ENCODE measurements around the gene EFCAB6.

The EFCAB6 gene

GRCh38 chr22:43848366-43849171 is 36.5 kb upstream of the EFCAB6 start:
- DNase-seq (ENCODE audit: low spot score), result no peak

DNA sequence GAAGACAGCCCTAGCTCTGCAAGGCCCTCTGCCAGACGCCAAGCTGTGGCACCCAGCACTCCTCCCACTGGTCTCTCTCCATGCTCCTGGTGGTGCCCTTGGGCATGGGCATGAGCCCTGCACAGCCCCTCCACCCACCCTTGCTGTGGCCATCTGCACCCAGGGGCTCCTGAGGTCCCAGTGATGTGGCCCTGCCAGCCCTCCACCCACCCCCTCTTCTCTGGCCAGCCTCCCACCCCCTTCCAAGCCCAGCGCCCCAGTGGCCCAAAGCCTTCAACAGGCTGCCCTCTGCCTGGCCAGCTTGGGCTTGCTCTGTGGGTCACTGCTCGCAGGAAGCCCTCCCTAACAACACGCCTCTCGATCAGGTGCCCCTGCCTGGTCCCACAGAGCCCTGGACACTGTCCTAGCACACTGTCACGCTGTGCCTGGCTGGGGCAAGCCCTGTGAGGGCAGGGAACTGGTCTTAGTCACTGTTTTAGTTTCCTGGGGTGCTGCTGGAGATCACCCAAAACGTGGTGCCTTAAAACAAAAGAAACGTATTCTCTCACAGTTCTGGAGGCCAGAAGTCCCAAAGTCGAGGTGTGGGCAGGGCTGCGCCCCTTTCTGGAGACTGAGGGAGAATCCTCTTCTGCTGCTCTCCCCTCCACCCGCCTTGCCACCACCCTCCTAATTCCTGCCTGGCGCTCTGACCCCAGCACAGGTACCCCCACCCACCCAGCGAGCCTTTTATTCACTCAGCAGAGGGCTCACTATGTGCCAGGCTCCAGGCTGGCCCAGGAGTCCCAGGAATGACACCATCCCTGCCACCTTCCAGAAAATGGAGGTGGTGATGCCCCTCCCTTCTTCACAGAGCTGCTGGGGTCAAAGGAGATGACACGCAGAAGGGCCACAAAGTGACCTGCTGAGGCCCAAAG is 35.5 kb upstream of the EFCAB6 start:
- no peak for DNase-seq (ENCODE audit: low spot score)

DNA sequence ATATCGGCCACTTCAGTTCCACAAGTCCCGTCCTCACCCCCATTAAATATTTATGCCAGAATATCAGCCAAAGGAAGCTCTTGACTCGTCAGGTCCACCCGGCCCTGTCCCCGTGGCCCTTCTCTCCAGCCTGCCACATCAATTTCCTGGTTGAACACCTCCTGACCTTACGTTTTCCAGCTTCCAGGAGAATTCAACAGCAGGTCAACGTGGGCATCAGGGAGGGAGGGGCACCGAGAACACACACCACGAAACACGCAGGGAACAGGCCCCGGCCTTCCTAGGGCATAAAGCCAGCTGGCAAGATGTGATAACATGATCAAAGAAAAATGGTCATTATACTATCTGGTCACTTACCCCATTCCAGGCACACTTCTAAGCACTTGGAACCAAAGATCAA is 34.9 kb upstream of the EFCAB6 start:
- no peak for DNase-seq (ENCODE audit: low spot score)

DNA sequence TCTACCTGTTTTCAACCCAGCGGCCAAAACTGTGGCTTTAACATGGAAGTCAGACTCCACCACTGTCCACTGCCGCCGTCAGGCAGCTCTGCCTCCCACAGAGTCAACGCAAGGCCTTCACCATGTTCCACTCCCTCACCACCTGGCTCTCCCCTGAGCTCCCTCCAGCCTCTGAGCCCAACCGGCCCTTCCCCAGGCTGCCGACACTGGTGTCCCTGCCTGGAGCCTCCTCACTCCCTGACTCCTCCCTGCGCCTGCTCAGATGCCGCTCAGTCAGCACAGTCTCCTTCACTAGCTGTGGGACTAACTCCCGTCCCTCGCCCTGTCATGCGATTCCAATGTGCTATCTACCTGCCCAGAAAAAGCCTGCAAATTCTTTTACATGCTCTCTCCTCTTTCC is 33.9 kb upstream of the EFCAB6 start:
- no peak for DNase-seq (ENCODE audit: low spot score)

- no peak for DNase-seq (ENCODE audit: low spot score)
Measured at GRCh38 chr22:43844560-43845545, 32.7 kb upstream of the EFCAB6 start.

DNA sequence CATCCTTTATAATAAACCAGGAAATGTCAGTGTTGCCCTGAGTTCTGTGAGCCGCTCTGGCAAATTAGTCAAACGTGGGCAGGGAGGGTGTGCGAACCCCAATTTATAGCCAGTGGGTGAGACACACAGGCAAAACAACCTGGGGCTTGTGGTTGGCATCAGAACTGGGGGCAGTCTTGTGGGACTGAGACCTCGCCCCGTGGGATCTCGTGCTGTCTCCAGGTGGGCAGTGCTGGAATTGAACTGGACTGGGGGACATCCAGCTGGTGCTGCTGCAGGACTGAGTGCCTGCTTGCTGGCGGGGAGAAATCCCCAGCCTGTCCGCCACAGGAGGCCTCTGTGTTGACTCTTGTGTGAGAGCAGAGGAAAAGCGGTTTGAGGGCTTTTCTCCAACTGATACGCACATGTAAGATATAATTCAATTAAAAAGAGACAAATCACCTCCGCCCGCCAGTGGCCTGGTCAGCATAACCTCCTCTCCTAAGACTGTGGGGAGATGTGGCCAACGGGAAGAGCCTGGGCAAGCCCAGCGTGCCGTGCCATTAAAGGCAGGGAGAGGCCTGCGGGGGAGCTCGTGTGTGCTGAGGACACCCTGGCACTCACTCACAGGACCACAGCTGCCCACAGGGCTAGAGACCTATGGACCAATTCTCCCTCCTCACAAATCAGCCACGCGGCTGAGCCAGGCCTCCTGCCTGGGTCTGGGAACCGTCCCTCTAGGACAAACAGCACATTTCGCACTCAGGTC is 31.9 kb upstream of the EFCAB6 start:
- DNase-seq (ENCODE audit: low spot score), result no peak

DNA sequence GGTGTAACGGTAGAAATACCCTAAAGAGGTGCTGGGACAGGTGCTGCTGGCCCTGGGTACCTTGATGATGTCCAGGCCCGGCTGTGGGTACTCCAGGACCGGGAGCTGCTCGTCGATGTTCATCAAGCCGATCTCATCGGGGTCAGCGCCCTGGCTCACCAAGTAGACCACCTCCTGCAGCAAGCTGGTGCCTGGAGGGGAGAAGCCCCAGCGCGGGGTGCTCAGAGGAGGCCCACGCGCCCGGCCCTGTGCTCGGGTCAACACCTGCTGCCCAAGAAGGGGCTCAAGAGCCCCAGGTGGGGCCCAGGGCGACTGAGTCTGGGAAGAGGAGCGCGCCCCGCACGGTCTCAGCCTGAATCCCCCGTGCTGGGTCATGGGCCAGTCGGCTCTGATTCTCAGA is 29.6 kb upstream of the EFCAB6 start:
- DNase-seq (ENCODE audit: low spot score), result no peak

GRCh38 chr22:43840851-43841250 is 28.7 kb upstream of the EFCAB6 start:
- DNase-seq (ENCODE audit: low spot score), result no peak

GRCh38 chr22:43840431-43840830 is 28.3 kb upstream of the EFCAB6 start:
- no peak for DNase-seq (ENCODE audit: low spot score)

DNA sequence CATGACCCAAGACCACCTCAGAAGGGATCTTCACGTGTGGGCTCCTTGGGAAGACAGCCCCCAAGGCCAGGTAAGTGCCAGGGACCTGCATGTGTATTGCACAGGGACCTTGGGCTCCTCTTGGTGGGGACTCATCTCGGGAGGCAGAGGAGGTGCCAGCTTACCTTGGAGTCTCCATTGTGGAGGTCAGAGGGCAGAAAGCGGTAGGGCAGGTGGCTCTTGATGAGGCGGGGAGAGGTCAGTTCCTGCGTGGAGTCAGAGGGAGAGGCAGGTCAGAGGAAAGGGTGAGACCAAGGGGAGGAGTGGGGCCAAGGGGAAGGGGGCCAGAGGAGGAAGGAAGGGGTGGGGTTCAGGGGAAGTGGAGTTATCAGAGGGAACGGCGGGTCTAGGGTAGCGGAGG is 27.7 kb upstream of the EFCAB6 start:
- no peak for DNase-seq (ENCODE audit: low spot score)

- DNase-seq (ENCODE audit: low spot score), result no peak
Measured at GRCh38 chr22:43838571-43839307, 26.6 kb upstream of the EFCAB6 start.

DNA sequence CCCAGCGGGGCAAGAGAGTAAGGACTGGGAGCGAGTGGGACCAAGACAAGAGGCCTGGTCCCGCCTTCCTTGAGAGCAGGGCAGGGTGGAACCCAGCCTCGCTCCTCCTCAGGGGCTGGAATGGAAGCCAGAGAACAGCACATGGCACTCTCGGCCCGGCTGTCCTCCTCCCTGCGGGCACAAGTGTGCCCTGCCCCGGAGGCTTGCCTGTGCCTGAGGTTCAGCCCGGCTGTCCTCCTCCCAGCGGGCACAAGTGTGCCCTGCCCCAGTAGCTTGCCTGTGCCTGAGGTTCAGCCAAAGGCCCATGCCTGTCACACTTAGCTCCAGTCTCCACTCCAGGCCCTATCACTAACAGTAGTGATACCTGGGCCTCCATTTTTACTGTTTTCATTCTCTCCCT is 26.1 kb upstream of the EFCAB6 start:
- DNase-seq (ENCODE audit: low spot score), result no peak

DNA sequence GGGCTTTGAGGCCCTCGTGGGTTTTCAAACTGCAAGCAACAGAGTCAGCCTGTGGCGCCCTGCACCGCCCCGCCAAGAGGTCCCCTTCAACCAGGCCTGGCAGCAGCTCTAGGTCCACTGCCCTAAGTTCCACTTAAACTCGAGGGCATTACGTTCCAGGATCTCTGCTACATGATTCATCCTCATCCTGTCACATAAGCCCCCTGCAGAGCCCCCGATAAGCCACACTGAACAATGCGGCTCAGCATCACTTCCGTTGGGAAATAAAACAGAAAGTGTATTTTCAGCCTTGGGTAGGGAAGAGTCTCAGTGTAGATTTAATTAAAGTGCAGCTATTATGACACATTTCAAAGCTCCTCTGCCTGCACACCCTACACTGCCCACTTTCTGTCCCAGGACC is 25.6 kb upstream of the EFCAB6 start:
- DNase-seq (ENCODE audit: low spot score), result no peak

DNA sequence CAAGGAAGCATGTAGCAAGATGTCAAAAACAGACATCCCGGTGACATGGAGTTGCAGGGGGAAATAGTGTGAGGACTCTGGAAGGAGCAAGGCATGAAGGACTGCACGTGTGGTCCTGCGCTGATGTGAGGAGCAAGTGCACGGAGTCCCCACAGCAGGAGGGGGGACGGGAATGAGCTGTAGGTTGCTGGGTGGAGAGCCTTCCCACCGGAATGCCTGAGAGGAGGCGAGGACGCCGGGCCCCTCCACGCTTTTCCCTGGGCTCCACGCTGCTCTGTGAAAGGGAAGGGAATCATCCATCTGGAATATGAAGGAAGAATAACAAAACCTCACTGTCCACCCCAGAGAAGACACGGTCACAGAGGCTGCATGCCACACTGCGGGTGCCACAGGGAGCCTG is 23.6 kb upstream of the EFCAB6 start:
- DNase-seq (ENCODE audit: low spot score), result no peak

DNA sequence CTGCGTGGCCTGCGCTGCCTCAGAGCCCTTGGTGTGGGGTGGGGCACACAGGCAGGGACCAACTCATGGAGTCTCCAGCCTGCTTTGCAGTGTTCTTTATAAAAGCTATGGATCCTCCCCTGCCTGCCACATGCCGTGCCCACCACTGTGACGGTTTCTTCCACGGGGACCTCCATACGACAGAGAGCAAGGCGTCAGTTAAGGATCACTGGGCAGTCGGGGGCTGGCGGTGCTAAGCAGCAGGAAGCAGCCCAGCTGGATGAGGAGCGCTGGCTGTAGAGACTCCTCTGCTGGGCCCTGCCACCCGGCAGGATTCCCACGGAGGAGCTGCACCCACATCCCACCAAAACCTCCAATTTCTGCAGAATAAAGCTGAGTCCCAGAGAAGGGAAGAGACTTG is 23.1 kb upstream of the EFCAB6 start:
- DNase-seq (ENCODE audit: low spot score), result no peak

DNA sequence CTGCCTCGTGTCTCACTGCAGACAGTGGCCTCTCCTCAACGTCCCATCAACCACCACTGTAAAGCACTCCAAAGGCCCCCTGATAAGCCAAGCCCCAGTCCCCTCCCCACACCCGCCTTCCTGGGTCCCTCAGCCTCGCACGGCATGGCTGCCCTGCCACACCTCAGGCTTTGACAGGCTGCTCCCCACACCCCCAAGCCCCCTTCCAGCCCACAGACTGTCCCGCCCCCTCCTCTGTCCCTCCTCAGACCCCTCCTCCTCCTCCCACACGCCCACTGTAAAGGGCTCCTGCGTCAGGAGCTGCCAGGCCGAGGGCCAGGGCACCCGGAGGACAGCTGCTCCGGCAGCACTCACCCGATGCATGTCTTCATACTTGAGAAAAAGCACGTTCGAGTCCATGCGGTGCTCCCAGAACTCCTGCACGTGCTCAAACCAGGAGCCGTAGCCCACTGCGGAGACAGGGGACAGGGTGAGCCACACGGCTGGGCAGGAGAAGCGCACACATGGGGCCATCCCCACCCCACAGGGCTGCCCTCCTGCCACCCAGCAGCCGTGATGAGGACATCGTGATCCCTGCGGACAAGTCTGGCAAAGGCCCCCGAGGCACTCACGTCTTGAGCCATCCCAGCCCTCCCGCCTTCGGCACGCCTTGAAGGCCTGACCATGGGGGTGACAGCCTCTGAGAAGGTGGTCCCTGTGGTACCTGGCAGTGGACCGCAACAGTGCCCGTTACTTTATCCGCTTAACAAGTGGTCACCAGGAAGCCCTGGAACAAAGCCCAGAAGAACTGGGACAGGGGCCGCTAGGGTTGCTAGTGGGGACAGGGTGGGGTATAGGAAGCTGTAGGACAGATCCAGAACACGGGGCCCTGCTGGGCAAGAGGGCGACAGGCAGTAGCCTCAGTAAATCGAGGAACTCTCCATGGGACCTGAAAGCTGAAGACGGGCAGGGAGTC is 21.5 kb upstream of the EFCAB6 start:
- DNase-seq (ENCODE audit: low spot score), result no peak

GRCh38 chr22:43832393-43833265 is 20.5 kb upstream of the EFCAB6 start:
- no peak for DNase-seq (ENCODE audit: low spot score)

Data from putamen (tissue), 1 donor.